Sigmoid colon (tissue), 7 donors: ENCODE measurements around the gene SFRP2. TPM values are rescaled to one million over a fixed set of nuclear protein-coding genes. Genes with fewer than 3 reads are reported as not detected.

Source experiments
- DNase-seq: peaks from one replicate; pipeline ENCODE4 v3.0.0-alpha.2; 2019
- H3K27ac ChIP-seq, 4 donors: fragments of 200-600 bp; sonication (generic); one replicate each; pipeline ENCODE4 v1.5.1; 2016 to 2019; ENCODE audit warnings: mild to moderate bottlenecking in 1 of 4
- H3K27me3 ChIP-seq, 3 donors: fragments of 200-600 bp; sonication (generic); one replicate each; pipeline ENCODE4 v1.5.1; 2019; ENCODE audit warnings: mild to moderate bottlenecking in 1 of 3
- H3K36me3 ChIP-seq, 4 donors: fragments of 200-600 bp; sonication (generic); one replicate each; pipeline ENCODE4 v1.5.1; 2016 to 2019
- H3K4me1 ChIP-seq, 4 donors: fragments of 200-600 bp; sonication (generic); one replicate each; pipeline ENCODE4 v1.5.1; 2017 to 2019
- H3K4me3 ChIP-seq, 4 donors: fragments of 200-600 bp; sonication (generic); one replicate each; pipeline ENCODE4 v1.5.1; 2017 to 2019; ENCODE audit warnings: mild to moderate bottlenecking in 2 of 4, moderate library complexity in 1 of 4
- H3K9me3 ChIP-seq, 4 donors: fragments of 200-600 bp in 3 of 4; sonication (generic) in 3 of 4; one replicate each; pipeline versions ENCODE4 v1.5.1 to v1.6.1; 2013 to 2019
- CTCF ChIP-seq, 4 experiments: fragments of 450-650 bp in 3 of 4; fragments of 200-600 bp in 1 of 4; IDR thresholded peaks; one replicate each; pipeline ENCODE4 v1.5.1; 2016 to 2019; ENCODE audit warnings: antibody characterized with exemption in 4 of 4, mild to moderate bottlenecking in 3 of 4, moderate library complexity in 2 of 4
- EP300 ChIP-seq, 4 donors: sonication (generic); formaldehyde crosslinking; IDR thresholded peaks; one replicate each; pipeline ENCODE4 v1.6.1; 2017; ENCODE audit warnings: antibody characterized with exemption in 4 of 4
- POLR2A ChIP-seq, 2 donors: fragments of 450-650 bp; IDR thresholded peaks; one replicate each; pipeline ENCODE4 v1.6.1; 2016; ENCODE audit warnings: antibody characterized with exemption in 2 of 2, mild to moderate bottlenecking in 2 of 2, moderate library complexity in 2 of 2
- POLR2AphosphoS5 ChIP-seq, 4 donors: sonication (generic); formaldehyde crosslinking; IDR thresholded peaks; one replicate each; pipeline ENCODE4 v1.6.1; 2017; ENCODE audit warnings: antibody characterized with exemption in 4 of 4
- WGBS, 2 donors: extraction: QIAGEN DNeasy Blood & Tissue Kit; methylation state at CpG; one replicate each; pipeline ENCODE4 v1.1.7; 2013; 5-methylcytosine and 5-hydroxymethylcytosine counted together
- intact Hi-C: fragments of 100-400 bp; cut with DNase I; formaldehyde crosslinking; loops from one replicate; pipeline ENCODE4 v1.15.1; 2023
- polyA plus RNA-seq, 3 donors: library from polyadenylated mRNA; stranded (reverse); fragments of 200-250 nt; gene quantifications; one replicate each; pipeline ENCODE4 v1.2.3, GENCODE V29; 2013
- total RNA-seq, 4 donors: library from RNA; depleted of rRNA; stranded (reverse); fragments of >200 nt; gene quantifications; one replicate each; pipeline ENCODE4 v1.1.0, GENCODE V29; 2016
- donor health status: healthy with polysubstance abuse.
- donor health status: Bipolar disorder and iron deficiency.
- donor health status: healthy.

SFRP2 gene
- total and polyA plus RNA-seq, 7 donors, result 2.0 to 64.8 (median 25.4) TPM; not detected in 1

- no peak for DNase-seq
- no peaks in the 10 kb centered on the region for H3K36me3 ChIP-seq
- 52 to 68% methylated on average over 4 of the region's 4 CpGs for WGBS, 2 donors
- no peaks in the 10 kb centered on the region for H3K27me3 ChIP-seq
- no peak overlapping the region for H3K27ac ChIP-seq
- intact Hi-C loops, result no loop called here
- H3K4me3 ChIP-seq, result no peak overlapping the region
- no peaks in the 10 kb centered on the region for H3K4me1 ChIP-seq
- TF ChIP-seq POLR2A (IDR thresholded peaks at IDR 0.05) (no peak), EP300 (IDR thresholded peaks at IDR 0.05) (no peak), CTCF (IDR thresholded peaks at IDR 0.05) (no peak), POLR2AphosphoS5 (IDR thresholded peaks at IDR 0.05) (no peak)
- H3K9me3 ChIP-seq, result no peaks in the 10 kb centered on the region
These were observed 55.0 kb downstream of the SFRP2 start for GRCh38 chr4:153733751-153734448.

- H3K36me3 ChIP-seq, result no peaks in the 10 kb centered on the region
- TF ChIP-seq CTCF (IDR thresholded peaks at IDR 0.05) (no peak), POLR2AphosphoS5 (IDR thresholded peaks at IDR 0.05) (no peak), EP300 (IDR thresholded peaks at IDR 0.05) (no peak), POLR2A (IDR thresholded peaks at IDR 0.05) (no peak)
- 41 to 48% methylated on average over 3 of the region's 3 CpGs for WGBS, 2 donors
- no peaks in the 10 kb centered on the region for H3K27me3 ChIP-seq
- no peak overlapping the region for H3K27ac ChIP-seq
- no peaks in the 10 kb centered on the region for H3K9me3 ChIP-seq
- intact Hi-C loops, result no loop called here
- H3K4me1 ChIP-seq, result no peaks in the 10 kb centered on the region
- H3K4me3 ChIP-seq, result no peak overlapping the region
- no peak for DNase-seq
These were observed 57.6 kb downstream of the SFRP2 start for GRCh38 chr4:153731239-153731638.

Other genes with a start within 250 kb of the SFRP2 start
- 10 to 100 TPM; 10.2 to 25.0 (median 19.3) TPM for gene TLR2, start 104.8 kb downstream of the SFRP2 start, total RNA-seq
- 1 to 10 TPM; 4.3 to 8.3 (median 4.8) TPM for gene TLR2, start 104.8 kb downstream of the SFRP2 start, polyA plus RNA-seq
- gene RNF175, start 29.1 kb downstream of the SFRP2 start, total RNA-seq, result 1 to 10 TPM in 1 of 4 donors, under 1 TPM in 1, not detected in 2; 0.99 to 1.8 TPM
- under 1 TPM in 1 of 3 donors, not detected in 2; 0.26 TPM for gene RNF175, start 29.1 kb downstream of the SFRP2 start, polyA plus RNA-seq